Articular chondrocyte of knee joint (primary cell): ENCODE data around the gene GOLGA8H. TPM values are rescaled to one million over a fixed set of nuclear protein-coding genes. Genes with fewer than 3 reads are reported as not detected.

ENCODE experiments used
- small RNA-seq: library from RNA; depleted of rRNA; stranded (forward); fragments of <200 nt; gene quantifications from one replicate; pipeline ENCODE3, GENCODE V24; 2012
- total RNA-seq: library from RNA; depleted of rRNA; stranded (reverse); fragments of >200 nt; gene quantifications from 2 replicates; pipeline ENCODE4 v1.2.3, GENCODE V29; 2012

The GOLGA8H gene
- 1.4 and 1.9 TPM in 2 replicates for total RNA-seq

GRCh38 chr15:30603796-30604195 lies at the start of gene GOLGA8H:
TSS of gene GOLGA8H (plus strand) at chr15:30604028. CDS start at chr15:30604126, 98 bp downstream.

GRCh38 chr15:30625436-30626193 lies 21.8 kb downstream of the GOLGA8H start, which contains the start of gene ARHGAP11B:
TSS of gene ARHGAP11B (plus strand) at chr15:30626128.

Small RNA genes lying within 50 kb of the gene (small RNA-seq; reads per million reads assigned to genes)
- gene RF00096 (not detected), gene RN7SL628P (not detected), gene RN7SL796P (not detected)

Other genes with a start within 250 kb of the GOLGA8H start
- 2.8 and 4.3 TPM in 2 replicates for gene CHRFAM7A, start 210.5 kb upstream of the GOLGA8H start, total RNA-seq
- gene GOLGA8R, start 189.8 kb upstream of the GOLGA8H start, total RNA-seq = 2.7 and 4.1 TPM in 2 replicates
- 1.7 and 2.4 TPM in 2 replicates for gene GOLGA8Q, start 52.0 kb upstream of the GOLGA8H start, total RNA-seq